Measurements from ENCODE around the gene TNFRSF18.
A peak's percentile ranks its signal among the peaks of the same experiment; 100 is the strongest.

The TNFRSF18 gene

GRCh38 chr1:1175221-1176062 lies 30.9 kb downstream of the TNFRSF18 start:
- no peak for TF ChIP-seq CTCF (IDR thresholded peaks at IDR 0.05; ENCODE audit: insufficient read depth, low read depth, low read length, missing control alignments)
- no peak overlapping the region for H3K4me3 ChIP-seq (ENCODE audit: low read depth, low read length)
- DNase-seq (ENCODE audit: low read depth) = no peak

GRCh38 chr1:1173793-1174415 lies 32.5 kb downstream of the TNFRSF18 start, which contains the start of gene TTLL10:
TTLL10 (plus strand) TSS chr1:1173880; CDS start chr1:1179216, 5,336 bp downstream.
- DNase-seq (ENCODE audit: low read depth) = peak; percentile 33
- TF ChIP-seq CTCF (IDR thresholded peaks at IDR 0.05; ENCODE audit: insufficient read depth, low read depth, low read length, missing control alignments) = no peak
- H3K4me3 ChIP-seq (ENCODE audit: low read depth, low read length) = no peak within 1 kb of the TSS

- DNase-seq (ENCODE audit: low read depth) = no peak
- no peak for TF ChIP-seq CTCF (IDR thresholded peaks at IDR 0.05; ENCODE audit: insufficient read depth, low read depth, low read length, missing control alignments)
- H3K4me3 ChIP-seq (ENCODE audit: low read depth, low read length) = no peak overlapping the region
Observed at GRCh38 chr1:1173061-1173792, 33.2 kb downstream of the TNFRSF18 start.

GRCh38 chr1:1171546-1172340 lies 34.6 kb downstream of the TNFRSF18 start:
- TF ChIP-seq CTCF (IDR thresholded peaks at IDR 0.05; ENCODE audit: insufficient read depth, low read depth, low read length, missing control alignments) = no peak
- H3K4me3 ChIP-seq (ENCODE audit: low read depth, low read length) = no peak overlapping the region
- DNase-seq (ENCODE audit: low read depth) = peak; percentile 34

GRCh38 chr1:1171161-1171545 lies 35.2 kb downstream of the TNFRSF18 start:
- DNase-seq (ENCODE audit: low read depth) = no peak
- no peak for TF ChIP-seq CTCF (IDR thresholded peaks at IDR 0.05; ENCODE audit: insufficient read depth, low read depth, low read length, missing control alignments)
- H3K4me3 ChIP-seq (ENCODE audit: low read depth, low read length) = no peak overlapping the region

Data from GM12865 (cell line).